Airway epithelial cell (primary cell): ENCODE results near the gene TMEM229A. TPM values are rescaled to one million over a fixed set of nuclear protein-coding genes. Genes with fewer than 3 reads are reported as not detected.

Experiments used
- total RNA-seq: library from RNA; depleted of rRNA; stranded (reverse); fragments of >200 nt; gene quantifications from 2 replicates; pipeline ENCODE4 v1.2.3, GENCODE V29; 2015

The TMEM229A gene
- not detected in 2 replicates for total RNA-seq

DNA sequence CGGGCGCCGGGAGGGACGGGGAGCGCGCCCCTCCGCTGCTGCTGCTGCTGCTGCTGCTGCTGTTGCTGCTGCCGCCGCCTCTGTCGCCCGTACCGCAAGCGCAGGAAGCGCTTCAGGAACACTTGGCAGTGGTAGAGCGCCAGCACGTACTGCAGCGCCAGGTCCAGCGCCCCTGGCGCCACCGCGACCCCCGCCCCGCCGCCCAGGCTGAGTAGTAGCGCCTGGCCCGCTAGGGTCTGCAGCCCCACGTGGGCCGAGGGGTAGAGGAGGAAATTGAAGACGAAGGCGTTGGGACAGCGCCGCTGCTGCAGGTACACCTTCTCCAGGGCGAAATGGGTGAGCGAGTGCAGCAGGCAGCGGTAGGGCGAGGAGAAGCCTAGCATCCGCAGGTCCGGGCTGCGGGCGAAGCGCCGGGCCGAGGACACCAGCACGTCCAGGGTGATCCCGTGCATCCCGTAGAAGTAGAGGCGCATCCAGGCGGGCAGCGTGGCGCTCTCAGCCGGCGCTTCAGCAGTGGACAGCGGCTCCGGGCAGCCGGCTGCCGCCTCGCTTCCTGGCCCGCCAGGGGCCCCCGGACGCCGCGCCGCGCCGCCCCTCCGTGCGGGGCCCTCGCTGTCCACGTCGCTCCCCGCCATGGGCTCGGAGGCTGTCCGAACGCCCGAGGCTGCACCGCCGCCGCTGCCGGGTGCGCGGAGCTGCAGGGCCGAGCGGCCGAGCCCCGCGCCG is at the start of gene TMEM229A:
TMEM229A (minus strand) TSS at position 699 of the 726 bp plus-strand sequence; CDS start at position 635, 64 bp downstream.

Other genes starting within 250 kb of the TMEM229A start
- 0.21 and 0.23 TPM in 2 replicates for gene HYAL4, start 187.9 kb downstream of the TMEM229A start, total RNA-seq
- not detected in 2 replicates for gene SPAM1, start 107.8 kb downstream of the TMEM229A start, total RNA-seq